GM23248 (cell line): ENCODE results near the gene SELENOM. TPM values are rescaled to one million over a fixed set of nuclear protein-coding genes. Genes with fewer than 3 reads are reported as not detected.

Source experiments
- DNase-seq: peaks from one replicate; pipeline ENCODE4 v3.0.0-alpha.2; 2015
- H2AFZ ChIP-seq: fragments of 200-600 bp; sonication (generic); 2 replicates; pipeline ENCODE4 v1.6.1; 2016; ENCODE audit warnings: antibody characterized with exemption
- H3F3A ChIP-seq: fragments of 200-600 bp; sonication (generic); 2 replicates; pipeline ENCODE4 v1.6.1; 2016; ENCODE audit warnings: mild to moderate bottlenecking, antibody characterized with exemption, mixed run types; ENCODE audit not compliant: insufficient read depth
- H3K27ac ChIP-seq: fragments of 200-600 bp; sonication (generic); 2 replicates; pipeline ENCODE4 v1.5.1; 2016; ENCODE audit warnings: mild to moderate bottlenecking
- H3K27me3 ChIP-seq: fragments of 200-600 bp; sonication (generic); replicated peaks from 2 replicates; pipeline ENCODE4 v1.6.1; 2016; ENCODE audit warnings: mild to moderate bottlenecking; ENCODE audit not compliant: insufficient read depth
- H3K36me3 ChIP-seq: fragments of 200-600 bp; sonication (generic); 2 replicates; pipeline ENCODE4 v1.6.1; 2016; ENCODE audit warnings: low read depth, mild to moderate bottlenecking
- H3K4me1 ChIP-seq: fragments of 200-600 bp; sonication (generic); 2 replicates; pipeline ENCODE4 v1.6.1; 2016; ENCODE audit warnings: mild to moderate bottlenecking; ENCODE audit not compliant: insufficient read depth
- H3K4me2 ChIP-seq: fragments of 200-600 bp; sonication (generic); one replicate; pipeline ENCODE4 v1.6.1; 2016; ENCODE audit warnings: mild to moderate bottlenecking; ENCODE audit not compliant: unreplicated experiment
- H3K4me3 ChIP-seq: fragments of 200-600 bp; sonication (generic); 2 replicates; pipeline ENCODE4 v1.5.1; 2016; ENCODE audit warnings: mild to moderate bottlenecking
- H3K79me2 ChIP-seq: fragments of 200-600 bp; sonication (generic); 2 replicates; pipeline ENCODE4 v1.6.1; 2016; ENCODE audit warnings: mild to moderate bottlenecking; ENCODE audit not compliant: insufficient read depth
- H3K9ac ChIP-seq: fragments of 200-600 bp; sonication (generic); 2 replicates; pipeline ENCODE4 v1.6.1; 2016; ENCODE audit warnings: mild to moderate bottlenecking
- H3K9me2 ChIP-seq: fragments of 200-600 bp; sonication (generic); 2 replicates; pipeline ENCODE4 v1.6.1; 2016; ENCODE audit warnings: mixed run types, mild to moderate bottlenecking, moderate library complexity; ENCODE audit not compliant: insufficient read depth
- H3K9me3 ChIP-seq: fragments of 200-600 bp; sonication (generic); one replicate; pipeline ENCODE4 v1.6.1; 2017; ENCODE audit warnings: low read depth
- H4K20me1 ChIP-seq: fragments of 200-600 bp; sonication (generic); 2 replicates; pipeline ENCODE4 v1.6.0; 2016; ENCODE audit not compliant: insufficient read depth
- EZH2 ChIP-seq: fragments of 200-600 bp; sonication (generic); IDR thresholded peaks from 2 replicates; pipeline ENCODE4 v1.6.1; 2018; ENCODE audit warnings: antibody characterized with exemption, mild to moderate bottlenecking; ENCODE audit not compliant: insufficient read depth, poor library complexity, severe bottlenecking
- EZH2phosphoT487 ChIP-seq: fragments of 200-600 bp; sonication (generic); IDR thresholded peaks from 2 replicates; pipeline ENCODE4 v1.6.1; 2018; ENCODE audit warnings: antibody characterized with exemption, moderate library complexity, mild to moderate bottlenecking, low read depth; ENCODE audit not compliant: insufficient read depth
- WGBS, 2 experiments: methylation state at CpG; one replicate each; pipeline ENCODE4 v1.1.6; 2015 to 2017; ENCODE audit warnings: low lambda C conversion rate in 2 of 2, low coverage in 1 of 2; ENCODE audit errors: missing lambda C conversion rate in 2 of 2; 5-methylcytosine and 5-hydroxymethylcytosine counted together
- in situ Hi-C: fragments of 300-500 bp; cut with MboI; formaldehyde crosslinking; loops from 2 replicates; pipeline ENCODE4 v1.15.0; 2020
- polyA plus RNA-seq: library from polyadenylated mRNA; unstranded; fragments of >200 nt; fragmentation: Nextera tagmentation; extraction: Ambion mirVana; gene quantifications from 2 replicates; pipeline ENCODE4 v1.2.1, GENCODE V29; 2016
- total RNA-seq: library from RNA; depleted of rRNA; stranded (reverse); fragments of >200 nt; shearing (Covaris generic); gene quantifications from 2 replicates; pipeline ENCODE4 v1.2.3, GENCODE V29; 2014; rRNA removed

Gene SELENOM
- total and polyA plus RNA-seq, 2 experiments from 2014 or later: 268 to 537 TPM

DNA sequence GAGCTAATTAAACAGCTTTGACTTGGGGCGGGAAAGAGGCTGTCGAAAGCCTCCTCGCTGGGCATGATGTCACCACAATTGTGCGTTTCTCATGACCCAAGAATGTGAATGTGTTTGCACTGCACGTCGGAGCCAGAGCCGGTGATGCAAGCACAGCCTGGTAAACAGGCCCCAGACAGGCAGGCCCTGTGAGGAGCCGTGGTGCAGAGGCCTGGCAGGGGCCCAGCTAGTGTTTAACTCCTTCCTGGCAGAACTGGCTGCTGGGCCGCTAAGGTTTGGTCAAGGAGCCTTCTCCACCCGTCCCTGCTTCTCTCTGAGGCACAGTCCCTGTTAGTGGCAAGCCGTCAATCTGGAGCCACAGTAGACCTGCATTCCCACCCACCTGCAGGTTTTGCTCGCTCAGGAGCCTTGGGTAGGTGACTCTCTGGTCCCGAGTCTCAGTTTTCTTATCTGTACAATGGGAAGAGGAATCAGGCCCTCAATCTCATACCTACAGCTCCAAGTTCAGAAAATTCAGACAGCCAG lies 51.7 kb downstream of the SELENOM start:
- no peaks in the 10 kb centered on the region for H3K9me2 ChIP-seq
- H4K20me1 ChIP-seq: no peaks in the 10 kb centered on the region
- peak overlapping the region; percentile 41 for H3K27ac ChIP-seq
- H3K27me3 ChIP-seq: no peaks in the 10 kb centered on the region
- H3K9me3 ChIP-seq: no peaks in the 10 kb centered on the region
- in situ Hi-C loops: no loop called here
- DNase-seq: peak; percentile 99
- H3K36me3 ChIP-seq: no peaks in the 10 kb centered on the region
- H3F3A ChIP-seq: no peaks in the 10 kb centered on the region
- TF ChIP-seq EZH2 (no peak), EZH2phosphoT487 (no peak)
- 19 to 20% methylated on average over 13 of the region's 13 CpGs for WGBS, 2 experiments
- no peak overlapping the region for H3K4me3 ChIP-seq
- peak overlapping the region; percentile 48; the same call in 1 of the 2 replicates for H3K9ac ChIP-seq
- no peaks in the 10 kb centered on the region for H3K79me2 ChIP-seq
- H3K4me2 ChIP-seq: peak overlapping the region; percentile 27
- H3K4me1 ChIP-seq: peaks cover 15% of the 10 kb centered on the region
- peak overlapping the region; percentile 74 for H2AFZ ChIP-seq

DNA sequence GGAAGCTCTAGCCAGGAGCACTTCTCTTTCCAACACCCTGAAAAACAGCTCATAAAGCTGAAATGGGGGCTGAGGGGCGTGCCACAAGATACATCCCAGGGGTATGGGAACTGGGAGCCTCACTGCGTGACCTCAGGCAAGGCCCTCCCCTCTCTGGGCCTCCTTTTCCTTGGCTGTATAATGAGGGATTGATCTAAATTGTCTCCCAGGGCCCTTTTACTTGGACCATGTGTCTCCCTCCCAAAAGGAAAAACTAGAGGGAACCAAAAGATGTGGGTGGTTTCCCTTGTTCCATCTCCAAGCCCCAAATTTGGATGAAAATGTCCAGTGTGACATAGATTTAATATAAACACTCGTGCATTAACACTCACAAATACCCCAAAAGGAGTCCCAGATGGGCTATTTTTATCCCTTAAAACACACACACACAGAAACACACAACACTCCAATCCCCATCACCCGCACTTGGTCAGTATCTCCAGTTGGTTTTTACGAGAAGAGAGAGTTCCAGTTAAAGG lies 52.2 kb downstream of the SELENOM start:
- peaks cover 15% of the 10 kb centered on the region for H3K4me1 ChIP-seq
- TF ChIP-seq EZH2phosphoT487: no peak
- no peak for TF ChIP-seq EZH2
- H3K36me3 ChIP-seq: no peaks in the 10 kb centered on the region
- H3K9me3 ChIP-seq: no peaks in the 10 kb centered on the region
- no peaks in the 10 kb centered on the region for H3K79me2 ChIP-seq
- peak overlapping the region; percentile 48 for H3K9ac ChIP-seq
- in situ Hi-C loops: no loop called here
- no peaks in the 10 kb centered on the region for H3F3A ChIP-seq
- no peak for DNase-seq
- WGBS, 2 experiments: 42 to 43% methylated on average over 5 of the region's 5 CpGs
- H3K4me2 ChIP-seq: peak overlapping the region; percentile 27
- H2AFZ ChIP-seq: peak overlapping the region; percentile 74
- H3K4me3 ChIP-seq: no peak overlapping the region
- no peaks in the 10 kb centered on the region for H3K27me3 ChIP-seq
- peak overlapping the region; percentile 41 for H3K27ac ChIP-seq
- H3K9me2 ChIP-seq: no peaks in the 10 kb centered on the region
- no peaks in the 10 kb centered on the region for H4K20me1 ChIP-seq

Other genes starting within 250 kb of the SELENOM start
- gene MORC2, start 138.8 kb downstream of the SELENOM start, total RNA-seq: 16.1 and 16.8 TPM in 2 replicates
- gene MORC2, start 138.8 kb downstream of the SELENOM start, polyA plus RNA-seq: 13.2 and 13.3 TPM in 2 replicates
- gene TUG1, start 138.3 kb downstream of the SELENOM start, total RNA-seq: 65.9 and 68.5 TPM in 2 replicates
- 22.8 and 26.6 TPM in 2 replicates for gene TUG1, start 138.3 kb downstream of the SELENOM start, polyA plus RNA-seq
- 160 and 175 TPM in 2 replicates for gene SMTN, start 26.2 kb downstream of the SELENOM start, total RNA-seq
- 96.7 and 98.1 TPM in 2 replicates for gene SMTN, start 26.2 kb downstream of the SELENOM start, polyA plus RNA-seq
- 0.13 TPM in 1 of 2 replicates, not detected in the other for gene INPP5J, start 15.4 kb upstream of the SELENOM start, total RNA-seq
- gene INPP5J, start 15.4 kb upstream of the SELENOM start, polyA plus RNA-seq: 0.15 and 0.26 TPM in 2 replicates
- not detected in 2 replicates for gene PLA2G3, start 32.9 kb upstream of the SELENOM start, total RNA-seq
- gene PLA2G3, start 32.9 kb upstream of the SELENOM start, polyA plus RNA-seq: not detected in 2 replicates
- gene RNF185, start 52.6 kb upstream of the SELENOM start, total RNA-seq: 46.2 and 47.3 TPM in 2 replicates
- 49.8 and 52.0 TPM in 2 replicates for gene RNF185, start 52.6 kb upstream of the SELENOM start, polyA plus RNA-seq
- gene LIMK2, start 104.7 kb upstream of the SELENOM start, total RNA-seq: 19.3 and 19.5 TPM in 2 replicates
- 10.7 and 11.1 TPM in 2 replicates for gene LIMK2, start 104.7 kb upstream of the SELENOM start, polyA plus RNA-seq
- gene PIK3IP1, start 184.9 kb upstream of the SELENOM start, total RNA-seq: 8.3 and 16.1 TPM in 2 replicates
- 10.0 and 11.1 TPM in 2 replicates for gene PIK3IP1, start 184.9 kb upstream of the SELENOM start, polyA plus RNA-seq
- 9.4 and 9.6 TPM in 2 replicates for gene PATZ1, start 238.8 kb upstream of the SELENOM start, total RNA-seq
- gene PATZ1, start 238.8 kb upstream of the SELENOM start, polyA plus RNA-seq: 1.3 and 1.6 TPM in 2 replicates